GM21619 (cell line): Measurements from ENCODE around the gene SORCS3.

Experiments
- ATAC-seq: cut with Tn5 transposase; IDR thresholded peaks from one replicate; pipeline ENCODE4 v1.9.1; 2021; ENCODE audit not compliant: unreplicated experiment

The SORCS3 gene

DNA sequence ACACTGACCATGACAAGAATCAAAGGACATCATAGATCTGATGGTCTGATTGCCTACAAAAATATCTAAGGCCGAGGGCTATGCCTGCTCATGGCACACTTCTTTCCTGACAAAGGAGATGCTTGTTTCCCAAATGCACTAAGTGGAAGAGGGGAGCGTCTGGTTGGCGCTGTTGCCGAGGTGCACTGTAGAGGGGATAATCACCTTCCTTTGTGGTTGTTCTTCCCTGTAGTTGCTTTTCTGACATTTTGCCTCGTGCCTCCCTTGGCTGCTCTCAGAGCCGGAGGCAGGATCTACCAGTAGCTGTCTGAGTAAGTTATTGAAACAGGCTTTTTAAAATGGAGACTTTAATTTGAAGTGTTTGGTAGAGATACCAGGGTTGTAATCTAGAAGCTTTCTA is 352.0 kb downstream of the SORCS3 start:
- ATAC-seq, result no peak

- no peak for ATAC-seq
Observed at GRCh38 chr10:105001269-105001668, 360.2 kb downstream of the SORCS3 start.

- no peak for ATAC-seq
Observed at GRCh38 chr10:105010411-105011121, 369.5 kb downstream of the SORCS3 start.

DNA sequence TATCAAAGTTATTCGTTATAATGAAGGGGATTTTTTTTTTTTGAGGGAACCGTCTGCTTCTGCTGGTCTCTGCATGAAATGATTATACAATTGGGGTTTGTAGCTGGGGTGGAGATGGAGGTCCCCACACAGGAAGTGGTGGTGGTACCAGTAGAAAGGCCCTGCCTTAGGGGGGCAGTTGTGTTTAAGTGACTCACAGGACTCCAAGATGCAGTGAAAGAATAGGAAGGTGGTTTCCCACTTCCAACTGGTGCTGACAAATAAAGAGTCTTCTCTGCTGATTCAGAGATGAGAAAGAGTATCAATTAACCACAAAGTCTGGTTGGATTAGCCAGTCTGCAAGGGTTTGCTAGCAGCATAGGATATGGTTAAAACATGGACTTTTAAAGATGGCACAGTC is 376.0 kb downstream of the SORCS3 start:
- no peak for ATAC-seq

- ATAC-seq, result no peak
Observed at GRCh38 chr10:105017691-105018090, 376.6 kb downstream of the SORCS3 start.

DNA sequence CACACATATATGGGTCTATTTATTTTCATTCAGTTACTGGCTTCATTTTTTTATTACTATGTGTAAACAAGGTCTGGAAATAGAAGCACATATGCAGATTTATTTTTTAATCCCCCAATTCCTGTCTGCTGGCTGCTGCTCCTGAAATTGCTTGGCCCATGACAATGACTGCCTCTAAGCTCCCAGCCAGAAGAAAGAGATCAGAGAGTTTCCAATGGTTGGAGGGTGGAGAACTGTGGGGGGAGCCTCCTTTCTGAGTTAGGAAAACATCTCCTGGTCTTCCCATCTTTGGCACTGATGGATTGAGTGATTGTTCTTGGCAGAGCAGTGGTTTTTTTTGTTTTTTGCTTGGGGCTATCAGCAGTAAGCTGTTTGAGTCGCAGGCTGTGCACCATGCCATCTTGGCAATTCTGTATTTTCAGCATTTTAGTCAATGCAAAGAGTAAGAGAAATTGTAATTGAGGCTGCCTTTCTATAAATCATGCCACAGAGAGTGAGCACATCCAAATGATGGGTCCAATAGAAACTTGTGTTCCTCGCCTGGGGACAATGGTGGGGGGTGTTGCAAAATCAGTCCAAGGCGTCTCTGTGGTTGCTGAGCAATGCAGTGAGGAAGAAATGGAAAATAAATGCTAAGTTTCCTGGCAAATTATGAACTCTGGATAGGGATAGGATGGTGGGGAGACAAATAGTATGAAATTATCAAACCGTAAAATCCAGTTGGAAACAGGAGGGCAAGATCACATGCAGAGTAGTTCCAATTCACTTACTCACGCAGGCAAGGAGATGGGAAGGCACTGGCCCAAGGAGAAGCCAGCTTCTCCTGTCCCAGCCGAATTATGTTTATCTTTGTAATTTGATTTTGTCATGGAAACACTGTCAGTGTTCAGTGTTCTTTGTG is 382.4 kb downstream of the SORCS3 start:
- no peak for ATAC-seq

DNA sequence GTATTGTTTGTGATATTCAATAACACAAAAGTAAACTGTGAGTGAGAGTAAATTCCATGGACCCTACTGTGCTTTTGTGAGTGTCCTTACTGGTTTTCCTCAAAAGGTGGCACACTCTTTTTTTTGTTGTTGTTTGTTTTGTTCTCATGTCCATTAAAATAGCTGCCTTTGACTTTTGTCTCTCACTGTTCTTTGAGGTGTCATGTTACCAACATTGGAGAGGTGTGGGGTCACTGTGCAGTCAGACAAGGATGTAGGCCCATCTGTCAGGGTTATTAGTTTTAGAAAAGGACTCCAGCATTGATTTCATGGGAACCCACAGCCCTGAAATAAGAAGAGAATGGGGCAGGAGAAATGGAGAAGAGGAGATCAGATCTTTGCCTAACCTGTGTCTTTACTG is 383.1 kb downstream of the SORCS3 start:
- no peak for ATAC-seq

DNA sequence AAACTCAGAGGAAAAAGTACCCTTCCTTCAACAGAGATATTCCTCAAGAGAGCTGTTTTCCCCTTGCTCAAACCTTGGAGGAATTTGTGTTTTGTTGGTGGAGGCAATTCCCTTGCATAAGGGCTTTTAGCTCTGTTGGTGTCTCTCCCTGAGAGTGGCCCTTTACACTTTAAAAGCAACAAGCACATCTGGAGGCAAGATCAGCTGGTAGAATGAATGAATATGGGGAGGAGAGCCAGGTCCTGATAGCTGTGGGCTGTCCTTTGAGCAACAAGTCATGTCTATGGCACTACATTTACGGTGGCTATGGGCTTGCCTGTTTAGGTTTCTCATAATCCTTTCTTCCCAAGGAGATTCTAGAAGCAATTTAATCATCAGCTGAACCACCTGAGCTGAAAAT is 384.0 kb downstream of the SORCS3 start:
- ATAC-seq, result no peak

- ATAC-seq, result no peak
Observed at GRCh38 chr10:105026566-105026965, 385.5 kb downstream of the SORCS3 start.

- no peak for ATAC-seq
Observed at GRCh38 chr10:105029286-105029685, 388.2 kb downstream of the SORCS3 start.

GRCh38 chr10:105037022-105037421 is 395.9 kb downstream of the SORCS3 start:
- ATAC-seq, result no peak

DNA sequence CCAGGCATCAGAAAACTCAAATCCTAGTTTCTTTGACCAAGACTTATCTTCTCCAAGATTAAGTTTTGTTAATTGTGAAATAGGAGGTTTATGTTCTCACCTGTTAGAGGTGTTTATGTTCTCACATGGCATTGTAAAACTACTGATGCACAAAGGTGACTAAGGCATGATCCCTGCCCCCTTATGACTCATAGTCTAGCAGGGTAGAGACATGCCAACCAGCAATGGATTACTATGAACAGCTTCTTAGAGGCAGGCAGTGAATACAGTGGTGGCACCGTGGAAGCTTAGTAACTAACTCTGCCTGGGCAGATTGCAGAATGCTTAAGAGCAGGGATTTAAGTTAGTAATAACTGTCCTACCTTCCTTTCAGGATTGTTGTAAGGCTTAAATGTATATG is 400.9 kb downstream of the SORCS3 start:
- ATAC-seq, result no peak

GRCh38 chr10:105042906-105043552 is 401.9 kb downstream of the SORCS3 start:
- ATAC-seq, result no peak

DNA sequence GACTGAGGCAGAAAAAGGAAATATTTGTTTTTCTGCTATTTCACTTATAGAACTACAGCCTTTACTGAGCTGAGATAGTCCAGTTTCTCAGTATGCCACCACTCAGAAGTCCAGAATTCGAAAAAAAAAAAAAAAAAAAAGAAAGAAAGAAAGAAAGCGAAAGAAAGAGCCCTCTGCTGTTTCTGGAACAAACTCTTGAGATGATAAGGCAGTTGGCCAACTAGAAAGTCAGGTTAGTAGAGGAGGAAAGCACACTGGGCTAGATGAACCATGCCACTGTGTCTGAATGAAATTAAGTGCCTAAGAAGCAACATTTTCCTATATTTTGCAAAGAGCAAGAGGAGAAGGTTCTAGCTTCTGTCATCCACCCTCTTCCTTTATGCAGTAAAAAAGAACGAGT is 403.8 kb downstream of the SORCS3 start:
- ATAC-seq, result no peak

GRCh38 chr10:105056413-105056812 is 415.3 kb downstream of the SORCS3 start:
- ATAC-seq, result no peak

DNA sequence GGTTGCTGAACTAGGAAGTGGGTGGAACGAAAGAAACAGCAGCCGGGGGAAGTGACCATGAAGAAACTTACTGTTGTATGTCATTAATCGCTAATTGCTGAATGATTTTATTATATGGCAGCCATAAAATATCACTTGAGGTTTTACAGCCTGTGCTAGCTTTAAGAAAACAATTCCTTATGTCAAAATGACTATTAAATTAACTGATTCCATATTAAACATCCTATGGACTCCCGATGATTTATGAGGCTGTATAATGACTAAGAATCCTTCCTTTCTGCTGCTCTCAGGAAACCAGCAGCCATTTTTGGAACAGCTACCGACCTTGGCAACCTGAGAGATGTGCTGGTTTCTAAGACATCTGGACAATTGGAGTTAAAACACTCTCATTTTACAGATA is 421.9 kb downstream of the SORCS3 start:
- ATAC-seq, result no peak

DNA sequence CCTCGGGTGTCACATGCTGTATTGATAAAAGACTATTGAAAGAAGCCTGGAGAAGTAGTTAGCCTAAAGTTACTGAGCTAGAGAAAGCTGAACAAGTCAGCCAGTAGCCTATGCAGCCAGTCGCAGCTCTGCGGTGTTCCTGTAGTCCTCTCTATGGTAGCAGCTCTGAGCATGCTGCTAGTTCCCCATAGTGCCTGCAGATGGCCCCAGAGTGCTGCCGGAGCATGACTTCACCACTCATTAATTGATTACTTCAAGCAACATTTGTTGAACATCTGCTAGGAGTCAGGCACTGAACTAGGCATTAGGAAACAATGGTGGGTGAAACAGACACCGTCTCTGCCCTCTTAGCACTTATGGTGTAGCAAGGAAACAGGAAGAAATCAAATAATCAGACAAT is 422.7 kb downstream of the SORCS3 start:
- ATAC-seq, result no peak

DNA sequence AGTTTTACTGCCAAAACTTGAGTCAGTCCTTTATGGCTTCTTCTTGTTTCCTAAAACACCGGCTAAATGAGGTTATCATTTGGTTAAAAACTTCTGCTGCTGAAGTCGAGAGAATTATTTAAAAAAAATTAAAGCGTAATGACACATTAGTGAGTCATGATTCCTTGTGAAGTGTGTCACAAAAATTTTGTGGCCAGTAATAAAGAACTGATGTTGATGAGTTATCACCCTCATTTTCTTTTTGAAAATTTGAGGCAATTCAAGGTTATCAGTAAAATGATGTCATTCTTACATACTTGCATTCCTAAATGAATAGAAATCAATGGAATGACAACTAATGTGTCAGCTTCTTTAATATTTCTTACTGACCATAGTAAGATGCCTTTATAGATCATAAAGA is 427.4 kb downstream of the SORCS3 start:
- ATAC-seq, result no peak

DNA sequence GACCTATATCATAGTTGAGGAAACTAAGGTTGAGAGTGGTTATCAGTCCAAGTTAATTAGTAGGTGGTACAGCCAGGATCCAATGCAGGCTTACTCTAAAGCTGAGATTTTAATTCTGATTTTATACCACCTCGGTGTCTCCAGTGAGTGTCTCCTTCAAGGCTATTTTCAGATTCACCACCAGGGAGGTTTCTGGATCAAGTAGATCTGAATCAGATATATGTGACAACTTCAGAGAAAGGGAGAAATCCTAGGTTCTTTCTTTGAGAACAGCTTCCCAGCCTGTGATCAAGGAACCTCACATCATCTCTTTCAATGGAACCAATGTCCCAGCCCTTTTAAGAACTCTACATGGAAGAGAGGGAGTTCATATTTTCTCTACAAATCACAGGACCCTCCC is 429.2 kb downstream of the SORCS3 start:
- ATAC-seq, result no peak

DNA sequence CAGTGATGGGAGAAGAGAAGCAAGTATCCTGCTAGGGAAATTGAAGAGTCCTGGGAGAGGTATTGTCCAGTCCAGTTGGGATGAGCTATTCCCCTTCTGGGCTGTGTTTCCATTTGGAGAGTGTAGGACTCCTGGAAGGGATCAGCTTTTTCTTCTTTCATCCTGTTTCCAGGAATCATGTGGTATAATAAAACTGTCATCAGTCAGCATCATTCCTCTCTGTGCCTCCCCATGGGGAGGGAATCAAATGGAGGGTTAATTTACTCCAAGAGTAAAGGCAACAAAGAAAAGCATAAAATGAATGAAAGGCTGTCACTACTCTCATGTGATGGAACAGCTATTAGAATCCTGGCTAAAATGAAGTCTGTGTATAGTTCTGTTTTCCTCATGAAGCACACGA is 429.9 kb downstream of the SORCS3 start:
- no peak for ATAC-seq

GRCh38 chr10:105071980-105072379 is 430.9 kb downstream of the SORCS3 start:
- ATAC-seq, result no peak

DNA sequence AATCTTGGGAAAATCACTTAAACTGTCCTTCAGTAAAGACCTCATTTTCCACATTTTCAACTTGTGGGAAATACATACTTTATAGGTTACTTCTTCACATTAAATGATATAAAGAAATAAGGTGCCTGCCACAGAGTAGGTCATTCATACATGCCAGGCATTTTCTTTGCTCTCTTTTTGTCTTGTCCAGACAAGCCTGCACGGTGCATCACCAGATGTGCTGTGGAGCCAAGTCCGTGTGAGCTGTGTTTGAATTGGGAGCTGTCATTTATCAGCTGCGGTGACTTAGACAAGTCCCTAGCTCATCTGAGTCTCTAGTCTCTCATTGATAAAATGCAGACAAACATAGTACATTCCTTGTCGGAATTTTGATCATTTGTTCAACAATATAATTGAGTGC is 432.9 kb downstream of the SORCS3 start:
- no peak for ATAC-seq
